ENCODE results near the gene UBA1.
A peak's percentile ranks its signal among the peaks of the same experiment; 100 is the strongest.

The UBA1 gene

GRCh38 chrX:47190445-47191269 is 3.0 kb upstream of the UBA1 start:
- peak; percentile 93 for DNase-seq

GRCh38 chrX:47191331-47191730 is 2.3 kb upstream of the UBA1 start:
- DNase-seq, result peak; percentile 51

GRCh38 chrX:47191806-47192401 is 1.7 kb upstream of the UBA1 start:
- DNase-seq, result no peak

GRCh38 chrX:47194194-47194787 is 662 bp downstream of the UBA1 start:
- DNase-seq, result no peak

GRCh38 chrX:47196098-47196497 is 2.5 kb downstream of the UBA1 start:
- no peak for DNase-seq

- DNase-seq, result no peak
Observed at GRCh38 chrX:47197526-47197925, 3.9 kb downstream of the UBA1 start.

- DNase-seq, result no peak
Observed at GRCh38 chrX:47198026-47198686, 4.5 kb downstream of the UBA1 start.

GRCh38 chrX:47198687-47199080 is 5.1 kb downstream of the UBA1 start:
- no peak for DNase-seq

- DNase-seq, result no peak
Observed at GRCh38 chrX:47199286-47199685, 5.7 kb downstream of the UBA1 start.

- DNase-seq, result no peak
Observed at GRCh38 chrX:47200385-47201150, 6.9 kb downstream of the UBA1 start.

GRCh38 chrX:47201345-47201944 is 7.8 kb downstream of the UBA1 start:
- DNase-seq, result no peak

GRCh38 chrX:47202316-47202715 is 8.7 kb downstream of the UBA1 start:
- DNase-seq, result no peak

- DNase-seq, result no peak
Observed at GRCh38 chrX:47202877-47203276, 9.2 kb downstream of the UBA1 start.

- no peak for DNase-seq
Observed at GRCh38 chrX:47204970-47205369, 11.3 kb downstream of the UBA1 start.

- DNase-seq, result no peak
Observed at GRCh38 chrX:47206316-47206715, 12.7 kb downstream of the UBA1 start.

GRCh38 chrX:47208108-47208507 is 14.5 kb downstream of the UBA1 start:
- no peak for DNase-seq

GRCh38 chrX:47209508-47210238 is 16.0 kb downstream of the UBA1 start:
- no peak for DNase-seq

- DNase-seq, result no peak
Observed at GRCh38 chrX:47210661-47211425, 17.2 kb downstream of the UBA1 start.

GRCh38 chrX:47212381-47213293 is 19.0 kb downstream of the UBA1 start:
- DNase-seq, result no peak
